ENCODE measurements around the gene FAM174B. TPM values are rescaled to one million over a fixed set of nuclear protein-coding genes. Genes with fewer than 3 reads are reported as not detected.

Gene FAM174B
- total RNA-seq, 1 donor from 2014 or later, result 0.53 TPM

GRCh38 chr15:92646216-92646615 is 9.4 kb downstream of the FAM174B start:
- no peak for TF ChIP-seq CTCF (IDR thresholded peaks at IDR 0.05; ENCODE audit: insufficient read depth, low read length, severe bottlenecking)
- DNase-seq (ENCODE audit: low read depth) (no peak), FAIRE-seq (no peak)
- H3K27me3 ChIP-seq (ENCODE audit: control insufficient read depth, insufficient read depth, low read length), result no peaks in the 10 kb centered on the region
- no peak overlapping the region for H3K4me3 ChIP-seq (ENCODE audit: low read depth, low read length)
- no peaks in the 10 kb centered on the region for H3K36me3 ChIP-seq (ENCODE audit: control insufficient read depth, insufficient read depth, low read length)

- no peaks in the 10 kb centered on the region for H3K36me3 ChIP-seq (ENCODE audit: control insufficient read depth, insufficient read depth, low read length)
- H3K27me3 ChIP-seq (ENCODE audit: control insufficient read depth, insufficient read depth, low read length), result no peaks in the 10 kb centered on the region
- FAIRE-seq (no peak), DNase-seq (ENCODE audit: low read depth) (no peak)
- no peak overlapping the region for H3K4me3 ChIP-seq (ENCODE audit: low read depth, low read length)
- no peak for TF ChIP-seq CTCF (IDR thresholded peaks at IDR 0.05; ENCODE audit: insufficient read depth, low read length, severe bottlenecking)
Observed at GRCh38 chr15:92645731-92646130, 9.8 kb downstream of the FAM174B start.

DNA sequence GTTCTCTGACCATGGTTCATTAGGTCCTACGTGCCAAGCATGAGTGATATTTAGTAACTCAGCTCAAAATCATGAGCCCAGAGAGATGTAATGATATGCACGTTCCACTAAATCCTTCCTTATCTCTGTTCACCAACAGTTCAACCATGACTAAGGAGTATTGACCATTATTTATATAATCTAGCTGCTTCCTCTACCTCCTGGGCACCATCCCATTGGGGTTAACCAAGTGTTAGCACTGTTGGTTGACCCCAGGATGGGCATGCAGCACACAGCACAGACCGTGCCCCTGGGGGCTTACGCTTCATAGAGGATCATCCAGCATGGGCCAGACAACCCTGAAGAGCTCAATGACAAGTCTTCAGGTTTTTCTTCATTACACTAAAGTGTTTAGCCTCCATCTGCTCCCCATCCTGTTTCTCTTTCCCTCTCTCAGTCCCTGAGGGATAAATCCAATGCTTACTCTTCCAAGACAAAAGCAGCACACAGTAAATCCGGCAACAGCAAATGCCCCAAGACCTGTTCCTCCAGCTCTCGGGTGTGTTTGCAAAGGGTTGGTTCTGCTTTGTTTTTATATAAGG is 10.4 kb downstream of the FAM174B start:
- no peak for DNase-seq (ENCODE audit: low read depth)
- TF ChIP-seq CTCF (IDR thresholded peaks at IDR 0.05; ENCODE audit: insufficient read depth, low read length, severe bottlenecking), result no peak
- FAIRE-seq, result no peak
- Histone ChIP-seq H3K4me3 (ENCODE audit: low read depth, low read length) (no peak overlapping the region), H3K36me3 (ENCODE audit: control insufficient read depth, insufficient read depth, low read length) (no peaks in the 10 kb centered on the region), H3K27me3 (ENCODE audit: control insufficient read depth, insufficient read depth, low read length) (no peaks in the 10 kb centered on the region)

DNA sequence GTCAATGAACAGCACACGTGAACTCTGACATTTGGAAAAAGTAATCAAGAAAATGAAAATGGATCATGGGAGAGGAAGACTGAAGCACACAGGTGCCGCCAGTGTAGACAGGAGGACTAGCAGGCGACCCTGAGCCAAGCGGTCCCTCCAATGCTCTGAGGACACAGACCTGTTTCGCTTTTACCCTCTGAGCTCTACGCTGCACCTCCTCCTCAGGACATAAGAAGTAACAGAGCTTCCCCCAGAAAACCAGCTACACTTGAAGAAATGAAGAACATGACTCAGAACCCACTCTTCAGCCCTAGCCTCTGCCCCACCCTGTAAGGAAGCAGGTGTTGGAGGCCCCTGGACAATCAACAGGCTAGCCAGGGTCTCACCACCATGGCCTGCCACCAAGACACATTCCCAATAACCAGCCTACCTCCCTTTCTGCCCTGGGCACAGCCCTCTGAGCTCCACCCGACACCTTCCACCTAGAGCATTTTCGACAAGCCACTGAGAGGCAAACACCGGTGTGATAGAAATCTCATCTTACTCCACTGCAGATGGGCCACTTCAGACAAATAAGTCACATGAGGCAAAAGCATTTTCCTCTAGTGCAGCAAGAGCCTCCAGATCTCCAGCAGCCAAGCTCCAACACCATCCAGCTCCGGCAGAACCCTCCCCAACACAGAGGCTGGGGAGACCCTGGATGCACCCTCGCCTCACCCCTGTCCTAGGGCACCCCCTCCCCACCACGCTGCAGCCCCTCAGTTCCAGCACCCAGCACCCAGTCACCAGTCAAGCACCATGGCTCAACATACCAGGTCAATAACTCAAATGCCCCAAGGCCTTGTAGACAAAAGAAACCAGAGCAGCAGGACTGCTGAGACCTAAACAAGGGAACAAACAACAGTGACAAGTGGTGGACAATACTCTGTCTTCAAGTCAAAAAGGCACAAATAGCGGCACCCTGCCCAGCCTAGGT is 11.4 kb downstream of the FAM174B start:
- Histone ChIP-seq H3K36me3 (ENCODE audit: control insufficient read depth, insufficient read depth, low read length) (no peaks in the 10 kb centered on the region), H3K27me3 (ENCODE audit: control insufficient read depth, insufficient read depth, low read length) (no peaks in the 10 kb centered on the region), H3K4me3 (ENCODE audit: low read depth, low read length) (no peak overlapping the region)
- DNase-seq (ENCODE audit: low read depth) (no peak), FAIRE-seq (peak; percentile 66)
- TF ChIP-seq CTCF (IDR thresholded peaks at IDR 0.05; ENCODE audit: insufficient read depth, low read length, severe bottlenecking), result no peak

DNA sequence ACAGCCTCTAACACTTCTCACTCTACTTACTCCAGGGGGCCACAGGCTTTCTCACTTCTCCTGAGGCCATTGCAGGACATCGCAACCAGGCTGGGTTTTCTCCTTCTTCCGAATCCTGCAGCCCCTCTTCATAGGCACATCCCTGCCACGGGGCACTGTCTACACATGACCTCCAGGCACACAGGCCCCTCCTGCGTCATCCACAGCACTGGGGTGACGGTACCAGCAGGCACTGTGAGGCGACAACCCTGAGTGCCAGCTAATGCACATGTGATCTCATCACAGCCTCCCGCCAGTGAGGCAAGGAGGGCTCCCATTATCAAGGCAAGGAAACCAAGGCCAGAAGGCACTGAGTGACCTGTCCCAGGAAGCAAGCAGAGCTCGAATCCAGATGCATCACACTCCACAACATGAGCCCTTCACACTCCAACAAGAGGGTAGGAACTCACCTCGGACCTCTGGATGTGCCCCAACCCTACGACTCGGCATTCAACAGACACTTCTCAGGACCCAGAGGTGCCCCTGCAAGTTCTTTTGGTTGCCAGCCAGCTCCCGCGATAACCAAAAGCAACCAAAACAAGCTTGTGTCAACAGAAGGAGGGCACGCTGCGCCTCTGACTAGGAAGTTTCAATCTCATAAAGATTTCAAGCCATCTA is 16.7 kb downstream of the FAM174B start:
- Histone ChIP-seq H3K36me3 (ENCODE audit: control insufficient read depth, insufficient read depth, low read length) (no peaks in the 10 kb centered on the region), H3K4me3 (ENCODE audit: low read depth, low read length) (no peak overlapping the region), H3K27me3 (ENCODE audit: control insufficient read depth, insufficient read depth, low read length) (no peaks in the 10 kb centered on the region)
- no peak for TF ChIP-seq CTCF (IDR thresholded peaks at IDR 0.05; ENCODE audit: insufficient read depth, low read length, severe bottlenecking)
- no peak for DNase-seq (ENCODE audit: low read depth)
- no peak for FAIRE-seq

Measured in bronchial epithelial cell (primary cell).